Neural cell (in vitro differentiated cells): ENCODE measurements around the gene ACOT6. TPM values are rescaled to one million over a fixed set of nuclear protein-coding genes. Genes with fewer than 3 reads are reported as not detected.

Source experiments
- H2AFZ ChIP-seq: fragments of 200-600, 300-800 bp; sonication (generic), shearing (Covaris generic); 2 replicates; pipeline ENCODE4 v1.6.0; 2014; ENCODE audit warnings: low read depth, mild to moderate bottlenecking, antibody characterized with exemption, low read length, moderate library complexity
- H3F3A ChIP-seq: fragments of 200-600 bp; shearing (Covaris generic); 2 replicates; pipeline ENCODE4 v1.6.1; 2016; ENCODE audit warnings: mild to moderate bottlenecking, moderate library complexity, mixed read lengths, antibody characterized with exemption, low read length; ENCODE audit not compliant: insufficient read depth, poor library complexity, severe bottlenecking
- H3K27ac ChIP-seq: fragments of 200-600, 300-800 bp; sonication (generic), shearing (Covaris generic); 2 replicates; pipeline ENCODE4 v1.5.1; 2014; ENCODE audit warnings: mild to moderate bottlenecking, low read length, moderate library complexity
- H3K27me3 ChIP-seq: fragments of 300-800, 200-600 bp; sonication (generic), shearing (Covaris generic); 2 replicates; pipeline ENCODE4 v1.6.0; 2014; ENCODE audit warnings: mild to moderate bottlenecking, low read depth, low read length, moderate library complexity; ENCODE audit not compliant: insufficient read depth
- H3K36me3 ChIP-seq: fragments of 300-800, 200-600 bp; sonication (generic), shearing (Covaris generic); 2 replicates; pipeline ENCODE4 v1.5.1; 2014; ENCODE audit warnings: mild to moderate bottlenecking, antibody characterized with exemption, low read length, moderate library complexity; ENCODE audit not compliant: insufficient read depth
- H3K4me2 ChIP-seq: fragments of 300-800, 200-600 bp; sonication (generic), shearing (Covaris generic); 2 replicates; pipeline ENCODE4 v1.6.0; 2014; ENCODE audit warnings: mild to moderate bottlenecking, low read length
- H3K4me3 ChIP-seq: fragments of 300-800, 200-600 bp; sonication (generic), shearing (Covaris generic); 2 replicates; pipeline ENCODE4 v1.5.1; 2014; ENCODE audit warnings: mild to moderate bottlenecking, low read length, moderate library complexity
- H3K79me2 ChIP-seq: fragments of 200-600 bp; shearing (Covaris generic); replicated peaks from 2 replicates; pipeline ENCODE4 v1.6.0; 2014; ENCODE audit warnings: mild to moderate bottlenecking, low read length, moderate library complexity; ENCODE audit not compliant: insufficient read depth
- H3K9ac ChIP-seq: fragments of 300-800, 200-600 bp; sonication (generic), shearing (Covaris generic); 2 replicates; pipeline ENCODE4 v1.6.1; 2016; ENCODE audit warnings: mild to moderate bottlenecking, low read length, mixed read lengths
- H3K9me2 ChIP-seq: fragments of 200-600 bp; shearing (Covaris generic); 2 replicates; pipeline ENCODE4 v1.6.1; 2016; ENCODE audit warnings: mild to moderate bottlenecking, low read length, mixed read lengths; ENCODE audit not compliant: insufficient read depth
- H3K9me3 ChIP-seq: fragments of 200-600, 300-800 bp; sonication (generic), shearing (Covaris generic); 2 replicates; pipeline ENCODE4 v1.6.1; 2016; ENCODE audit warnings: mild to moderate bottlenecking, mixed run types, low read length, moderate library complexity, mixed read lengths
- H4K20me1 ChIP-seq: fragments of 200-600 bp; shearing (Covaris generic); 2 replicates; pipeline ENCODE4 v1.6.1; 2016; ENCODE audit warnings: mild to moderate bottlenecking, mixed run types; ENCODE audit not compliant: insufficient read depth
- CTCF ChIP-seq: fragments of 450-650 bp; IDR thresholded peaks from 2 replicates; pipeline ENCODE4 v1.5.1; 2014; ENCODE audit warnings: antibody characterized with exemption, mild to moderate bottlenecking, moderate library complexity; ENCODE audit not compliant: poor library complexity, severe bottlenecking
- EP300 ChIP-seq: fragments of 450-650 bp; conservative IDR thresholded peaks from 2 replicates; pipeline ENCODE4 v1.6.1; 2014; ENCODE audit warnings: antibody characterized with exemption, mild to moderate bottlenecking, moderate library complexity; ENCODE audit not compliant: poor library complexity, severe bottlenecking
- EZH2 ChIP-seq: fragments of 200-600, 300-800 bp; shearing (Covaris generic), sonication (generic); IDR thresholded peaks from 2 replicates; pipeline ENCODE4 v1.6.1; 2014; ENCODE audit warnings: antibody characterized with exemption, low read length, borderline replicate concordance, mild to moderate bottlenecking; ENCODE audit not compliant: insufficient read depth, poor library complexity, severe bottlenecking
- MXI1 ChIP-seq: fragments of 450-650 bp; conservative IDR thresholded peaks from 2 replicates; pipeline ENCODE4 v1.6.1; 2014; ENCODE audit warnings: antibody characterized with exemption, mild to moderate bottlenecking; ENCODE audit not compliant: poor library complexity, severe bottlenecking
- POLR2AphosphoS5 ChIP-seq: IDR thresholded peaks from 2 replicates; pipeline ENCODE4 v1.6.1; 2012
- RAD21 ChIP-seq: fragments of 450-650 bp; conservative IDR thresholded peaks from 2 replicates; pipeline ENCODE4 v1.6.1; 2014; ENCODE audit warnings: antibody characterized with exemption, mild to moderate bottlenecking, moderate library complexity
- REST ChIP-seq: IDR thresholded peaks from 2 replicates; pipeline ENCODE4 v1.6.1; 2012; ENCODE audit warnings: borderline replicate concordance
- SMC3 ChIP-seq: fragments of 450-650 bp; conservative IDR thresholded peaks from 2 replicates; pipeline ENCODE4 v1.6.1; 2014; ENCODE audit warnings: antibody characterized with exemption, mild to moderate bottlenecking, moderate library complexity; ENCODE audit not compliant: poor library complexity
- TAF1 ChIP-seq: IDR thresholded peaks from 2 replicates; pipeline ENCODE4 v1.6.1; 2012; ENCODE audit warnings: low read depth
- polyA plus RNA-seq: library from polyadenylated mRNA; depleted of rRNA; stranded (reverse); fragments of >200 nt; gene quantifications from 2 replicates; pipeline ENCODE4 v1.2.3, GENCODE V29; 2014

ACOT6 gene
- polyA plus RNA-seq, 1 donor from 2014 or later = not detected

GRCh38 chr14:73616831-73617230 is 4.5 kb downstream of the ACOT6 start:
- no peaks in the 10 kb centered on the region for H3K36me3 ChIP-seq
- no peaks in the 10 kb centered on the region for H3K79me2 ChIP-seq
- H3K9me3 ChIP-seq = no peaks in the 10 kb centered on the region
- H3F3A ChIP-seq = no peaks in the 10 kb centered on the region
- H3K27ac ChIP-seq = no peak overlapping the region
- peaks cover 9% of the 10 kb centered on the region for H3K27me3 ChIP-seq
- TF ChIP-seq RAD21 (no peak), POLR2AphosphoS5 (no peak), CTCF (no peak), EP300 (no peak), SMC3 (no peak), TAF1 (no peak), EZH2 (no peak), REST (no peak)
- H3K9ac ChIP-seq = no peak overlapping the region
- H2AFZ ChIP-seq = no peak overlapping the region
- no peaks in the 10 kb centered on the region for H4K20me1 ChIP-seq
- no peak overlapping the region for H3K4me2 ChIP-seq
- H3K9me2 ChIP-seq = no peaks in the 10 kb centered on the region
- no peak overlapping the region for H3K4me3 ChIP-seq

- Histone ChIP-seq H3K27ac (no peak overlapping the region), H3K36me3 (no peaks in the 10 kb centered on the region), H3K4me3 (no peak overlapping the region), H3F3A (no peaks in the 10 kb centered on the region), H3K9me3 (no peaks in the 10 kb centered on the region), H3K9me2 (no peaks in the 10 kb centered on the region), H3K79me2 (no peaks in the 10 kb centered on the region), H3K9ac (no peak overlapping the region), H3K4me2 (no peak overlapping the region), H3K27me3 (no peaks in the 10 kb centered on the region), H4K20me1 (no peaks in the 10 kb centered on the region), H2AFZ (no peak overlapping the region)
- TF ChIP-seq TAF1 = no peak
- TF ChIP-seq MXI1 = no peak
- TF ChIP-seq EZH2 = no peak
- no peak for TF ChIP-seq RAD21
- no peak for TF ChIP-seq REST
Observed at GRCh38 chr14:73619524-73619923, 7.2 kb downstream of the ACOT6 start.
